NOMO-1 treated with DMSO at 0.1 percent for 48 hours (cell line): ENCODE measurements around the gene KL.

Experiments used
- DNase-seq: peaks from one replicate; lab custom pipeline; 2025; ENCODE audit not compliant: unreplicated experiment; lab: John Stamatoyannopoulos, UW

Gene KL

GRCh38 chr13:33078263-33078662 lies 62.0 kb downstream of the KL start:
- DNase-seq: no peak

- peak; percentile 44 for DNase-seq
Measured at GRCh38 chr13:33079960-33080359, 63.7 kb downstream of the KL start.

- no peak for DNase-seq
Measured at GRCh38 chr13:33080972-33081590, 64.9 kb downstream of the KL start.

- DNase-seq: no peak
Measured at GRCh38 chr13:33081666-33082065, 65.4 kb downstream of the KL start.

GRCh38 chr13:33083054-33083453 lies 66.8 kb downstream of the KL start:
- no peak for DNase-seq

GRCh38 chr13:33087091-33087490 lies 70.9 kb downstream of the KL start:
- no peak for DNase-seq

GRCh38 chr13:33087790-33088189 lies 71.6 kb downstream of the KL start:
- no peak for DNase-seq

- DNase-seq: no peak
Measured at GRCh38 chr13:33089311-33089710, 73.1 kb downstream of the KL start.

GRCh38 chr13:33090755-33091414 lies 74.7 kb downstream of the KL start:
- DNase-seq: no peak

GRCh38 chr13:33091415-33091774 lies 75.2 kb downstream of the KL start:
- no peak for DNase-seq

GRCh38 chr13:33092073-33092987 lies 76.1 kb downstream of the KL start:
- DNase-seq: no peak

GRCh38 chr13:33096886-33097605 lies 80.8 kb downstream of the KL start:
- DNase-seq: no peak

GRCh38 chr13:33099860-33100259 lies 83.6 kb downstream of the KL start:
- DNase-seq: no peak

GRCh38 chr13:33100886-33101285 lies 84.7 kb downstream of the KL start:
- no peak for DNase-seq

- DNase-seq: no peak
Measured at GRCh38 chr13:33101835-33102234, 85.6 kb downstream of the KL start.

GRCh38 chr13:33103457-33103856 lies 87.2 kb downstream of the KL start:
- no peak for DNase-seq

GRCh38 chr13:33105387-33106005 lies 89.3 kb downstream of the KL start:
- DNase-seq: peak; percentile 81

GRCh38 chr13:33106656-33107360 lies 90.6 kb downstream of the KL start:
- no peak for DNase-seq

GRCh38 chr13:33107361-33107760 lies 91.1 kb downstream of the KL start:
- DNase-seq: no peak

- no peak for DNase-seq
Measured at GRCh38 chr13:33108620-33109019, 92.4 kb downstream of the KL start.
